ENCODE results near the gene ZNF556. TPM values are rescaled to one million over a fixed set of nuclear protein-coding genes. Genes with fewer than 3 reads are reported as not detected.

ZNF556 gene
- total and polyA plus RNA-seq, 10 of the 15 experiments (the other 5 are each of a cell fraction or from before 2014, with no cell fraction given): not detected

DNA sequence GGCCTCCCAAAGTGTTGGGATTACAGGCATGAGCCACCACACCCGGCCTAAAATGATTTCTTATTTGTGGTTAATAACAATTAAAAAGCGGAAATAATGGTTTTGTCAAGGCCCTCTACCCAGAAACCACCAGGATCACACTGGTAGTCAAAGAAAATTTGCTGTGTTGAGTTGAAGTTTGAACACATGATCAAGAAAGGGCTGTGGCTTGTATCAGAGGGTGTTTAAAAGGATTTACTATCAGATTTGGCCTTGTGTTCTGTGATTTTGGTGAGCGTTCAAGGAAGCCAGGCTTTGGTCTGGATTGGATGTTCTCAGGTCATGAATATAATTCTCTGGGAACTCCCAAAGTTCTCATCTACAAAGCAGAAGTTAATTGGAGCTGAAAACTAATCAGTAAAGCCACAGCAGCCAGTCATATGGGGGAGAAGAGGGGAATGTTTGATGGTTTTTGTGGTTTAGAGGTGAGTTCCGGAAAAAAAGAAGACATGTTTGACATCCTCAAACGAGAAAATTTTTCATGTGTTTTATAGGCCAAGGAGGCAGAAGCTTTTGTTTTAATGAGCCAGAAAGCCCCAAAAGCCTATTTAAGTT, 10.6 kb upstream of the ZNF556 start (continued):
- TF ChIP-seq YY1 (IDR thresholded peaks at IDR 0.05; ENCODE audit: low read depth, low read length) (no peak), MYC (IDR thresholded peaks at IDR 0.05; ENCODE audit: insufficient read depth, insufficient read length, insufficient replicate concordance, low read length, severe bottlenecking) (no peak), SREBF1 (IDR thresholded peaks at IDR 0.05; ENCODE audit: low read length) (no peak), BCL11A (IDR thresholded peaks at IDR 0.05; ENCODE audit: low read depth, low read length) (0 out of 2 replicates have a peak, but pooled peaks have one; percentile 33), FOXM1 (IDR thresholded peaks at IDR 0.05; ENCODE audit: low read depth, low read length) (no peak), EGR1 (IDR thresholded peaks at IDR 0.05; ENCODE audit: borderline replicate concordance in 1 of 2, low read depth in 2 of 2, low read length in 2 of 2) (no peak), NBN (IDR thresholded peaks at IDR 0.05) (no peak), SPI1 (IDR thresholded peaks at IDR 0.05; ENCODE audit: borderline replicate concordance, insufficient read depth, low read depth, low read length) (no peak), CEBPZ (IDR thresholded peaks at IDR 0.05; ENCODE audit: low read depth, low read length) (no peak), ATF3 (IDR thresholded peaks at IDR 0.05; ENCODE audit: borderline replicate concordance, extremely low read depth, low read depth, low read length) (no peak), BHLHE40 (IDR thresholded peaks at IDR 0.05; ENCODE audit: borderline replicate concordance in 1 of 2, low read depth in 2 of 2, low read length in 1 of 2) (peak in 1 of 2 experiments; percentile 40; a peak in 1 of 4 replicates), SMAD5 (IDR thresholded peaks at IDR 0.05; ENCODE audit: low read depth) (no peak), PKNOX1 (IDR thresholded peaks at IDR 0.05) (peak; percentile 54; the same call in 1 of the 2 replicates), IKZF2 (IDR thresholded peaks at IDR 0.05) (peak in 1 of 2 experiments; percentile 64; a peak in 3 of 4 replicates), GABPA (IDR thresholded peaks at IDR 0.05; ENCODE audit: low read depth) (no peak)
- TF ChIP-seq, protein P1, sequence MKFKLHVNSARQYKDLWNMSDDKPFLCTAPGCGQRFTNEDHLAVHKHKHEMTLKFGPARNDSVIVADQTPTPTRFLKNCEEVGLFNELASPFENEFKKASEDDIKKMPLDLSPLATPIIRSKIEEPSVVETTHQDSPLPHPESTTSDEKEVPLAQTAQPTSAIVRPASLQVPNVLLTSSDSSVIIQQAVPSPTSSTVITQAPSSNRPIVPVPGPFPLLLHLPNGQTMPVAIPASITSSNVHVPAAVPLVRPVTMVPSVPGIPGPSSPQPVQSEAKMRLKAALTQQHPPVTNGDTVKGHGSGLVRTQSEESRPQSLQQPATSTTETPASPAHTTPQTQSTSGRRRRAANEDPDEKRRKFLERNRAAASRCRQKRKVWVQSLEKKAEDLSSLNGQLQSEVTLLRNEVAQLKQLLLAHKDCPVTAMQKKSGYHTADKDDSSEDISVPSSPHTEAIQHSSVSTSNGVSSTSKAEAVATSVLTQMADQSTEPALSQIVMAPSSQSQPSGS (IDR thresholded peaks at IDR 0.05; ENCODE audit: low read length): no peak
- TF ChIP-seq, protein P2, sequence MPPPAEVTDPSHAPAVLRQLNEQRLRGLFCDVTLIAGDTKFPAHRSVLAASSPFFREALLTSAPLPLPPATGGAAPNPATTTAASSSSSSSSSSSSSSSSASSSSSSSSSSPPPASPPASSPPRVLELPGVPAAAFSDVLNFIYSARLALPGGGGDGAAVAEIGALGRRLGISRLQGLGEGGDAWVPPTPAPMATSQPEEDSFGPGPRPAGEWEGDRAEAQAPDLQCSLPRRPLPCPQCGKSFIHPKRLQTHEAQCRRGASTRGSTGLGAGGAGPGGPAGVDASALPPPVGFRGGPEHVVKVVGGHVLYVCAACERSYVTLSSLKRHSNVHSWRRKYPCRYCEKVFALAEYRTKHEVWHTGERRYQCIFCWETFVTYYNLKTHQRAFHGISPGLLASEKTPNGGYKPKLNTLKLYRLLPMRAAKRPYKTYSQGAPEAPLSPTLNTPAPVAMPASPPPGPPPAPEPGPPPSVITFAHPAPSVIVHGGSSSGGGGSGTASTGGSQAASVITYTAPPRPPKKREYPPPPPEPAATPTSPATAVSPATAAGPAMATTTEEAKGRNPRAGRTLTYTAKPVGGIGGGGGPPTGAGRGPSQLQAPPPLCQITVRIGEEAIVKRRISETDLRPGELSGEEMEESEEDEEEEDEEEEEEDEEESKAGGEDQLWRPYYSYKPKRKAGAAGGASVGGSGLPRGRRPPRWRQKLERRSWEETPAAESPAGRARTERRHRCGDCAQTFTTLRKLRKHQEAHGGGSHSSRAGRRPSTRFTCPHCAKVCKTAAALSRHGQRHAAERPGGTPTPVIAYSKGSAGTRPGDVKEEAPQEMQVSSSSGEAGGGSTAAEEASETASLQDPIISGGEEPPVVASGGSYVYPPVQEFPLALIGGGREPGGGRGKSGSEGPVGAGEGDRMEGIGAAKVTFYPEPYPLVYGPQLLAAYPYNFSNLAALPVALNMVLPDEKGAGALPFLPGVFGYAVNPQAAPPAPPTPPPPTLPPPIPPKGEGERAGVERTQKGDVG (CRISPR knock-in tag; IDR thresholded peaks at IDR 0.05): no peak

Data from GM12878 (cell line).